HG03521 (cell line): ENCODE measurements around the gene ZNF829.

Experiments used
- ATAC-seq: cut with Tn5 transposase; IDR thresholded peaks from one replicate; pipeline ENCODE4 v1.9.1; 2021; ENCODE audit warnings: mild to moderate bottlenecking, moderate library complexity; ENCODE audit not compliant: unreplicated experiment

The ZNF829 gene

GRCh38 chr19:36915992-36916830 lies at the start of gene ZNF829, which contains the start of gene ZNF568:
ZNF829 (minus strand) TSS chr19:36916291; CDS start chr19:36915167, 1,124 bp downstream.
ZNF568 (plus strand) TSS chr19:36916332; CDS start chr19:36922771, 6,439 bp downstream.
- ATAC-seq, result peak; percentile 78

- ATAC-seq, result no peak
Observed at GRCh38 chr19:36963280-36963679, 47.2 kb upstream of the ZNF829 start.

GRCh38 chr19:36962346-36962745 lies 46.3 kb upstream of the ZNF829 start:
- ATAC-seq, result no peak

GRCh38 chr19:36950335-36951119 lies 34.4 kb upstream of the ZNF829 start:
- ATAC-seq, result no peak

GRCh38 chr19:36939153-36939552 lies 23.1 kb upstream of the ZNF829 start:
- ATAC-seq, result no peak

- no peak for ATAC-seq
Observed at GRCh38 chr19:36931684-36932083, 15.6 kb upstream of the ZNF829 start.

- ATAC-seq, result no peak
Observed at GRCh38 chr19:36918090-36918489, 2.0 kb upstream of the ZNF829 start.

GRCh38 chr19:36916991-36917390 lies 900 bp upstream of the ZNF829 start:
- no peak for ATAC-seq

- no peak for ATAC-seq
Observed at GRCh38 chr19:36898422-36898821, 17.7 kb downstream of the ZNF829 start.

GRCh38 chr19:36894849-36895383 lies 21.2 kb downstream of the ZNF829 start:
- ATAC-seq, result no peak

GRCh38 chr19:36891768-36892357 lies 24.2 kb downstream of the ZNF829 start:
- ATAC-seq, result no peak

- no peak for ATAC-seq
Observed at GRCh38 chr19:36876993-36877938, 38.8 kb downstream of the ZNF829 start.

- no peak for ATAC-seq
Observed at GRCh38 chr19:36851898-36852297, 64.2 kb downstream of the ZNF829 start.

GRCh38 chr19:36850559-36851442 lies 65.3 kb downstream of the ZNF829 start, which contains the start of gene ZNF345:
ZNF345 (plus strand) TSS chr19:36850876; CDS start chr19:36876831, 25,955 bp downstream.
- ATAC-seq, result peak; percentile 59

- ATAC-seq, result peak; percentile 84
Observed at GRCh38 chr19:36849701-36850558, 66.2 kb downstream of the ZNF829 start.

GRCh38 chr19:36847968-36848367 lies 68.1 kb downstream of the ZNF829 start:
- no peak for ATAC-seq

- no peak for ATAC-seq
Observed at GRCh38 chr19:36838784-36839324, 77.2 kb downstream of the ZNF829 start.
